PC-9 (cell line): ENCODE data around the gene C6orf136.

Experiments used
- CTCF ChIP-seq: fragments of 200-600 bp; sonication (generic); conservative IDR thresholded peaks from 2 replicates; pipeline ENCODE4 v1.6.1; 2017; ENCODE audit warnings: mixed run types, antibody characterized with exemption, mild to moderate bottlenecking, moderate library complexity
- EZH2 ChIP-seq: fragments of 200-600 bp; sonication (generic); IDR thresholded peaks from 2 replicates; pipeline ENCODE4 v1.8.0; 2017; ENCODE audit warnings: antibody characterized with exemption, low read depth

- TF ChIP-seq CTCF (no peak), EZH2 (no peak)
Measured at GRCh38 chr6:30683183-30683979, 36.4 kb downstream of the C6orf136 start.
